Measurements from ENCODE around the gene FALEC. TPM values are rescaled to one million over a fixed set of nuclear protein-coding genes. Genes with fewer than 3 reads are reported as not detected.
"Not testable (repeated sequence)": the region's sequence is repeated elsewhere in the genome, so short reads cannot be mapped to it uniquely, and the experiment has no call there.

The FALEC gene
- total and polyA plus RNA-seq, 11 donors: 0.18 to 0.96 (median 0.49) TPM; not detected in 7

DNA sequence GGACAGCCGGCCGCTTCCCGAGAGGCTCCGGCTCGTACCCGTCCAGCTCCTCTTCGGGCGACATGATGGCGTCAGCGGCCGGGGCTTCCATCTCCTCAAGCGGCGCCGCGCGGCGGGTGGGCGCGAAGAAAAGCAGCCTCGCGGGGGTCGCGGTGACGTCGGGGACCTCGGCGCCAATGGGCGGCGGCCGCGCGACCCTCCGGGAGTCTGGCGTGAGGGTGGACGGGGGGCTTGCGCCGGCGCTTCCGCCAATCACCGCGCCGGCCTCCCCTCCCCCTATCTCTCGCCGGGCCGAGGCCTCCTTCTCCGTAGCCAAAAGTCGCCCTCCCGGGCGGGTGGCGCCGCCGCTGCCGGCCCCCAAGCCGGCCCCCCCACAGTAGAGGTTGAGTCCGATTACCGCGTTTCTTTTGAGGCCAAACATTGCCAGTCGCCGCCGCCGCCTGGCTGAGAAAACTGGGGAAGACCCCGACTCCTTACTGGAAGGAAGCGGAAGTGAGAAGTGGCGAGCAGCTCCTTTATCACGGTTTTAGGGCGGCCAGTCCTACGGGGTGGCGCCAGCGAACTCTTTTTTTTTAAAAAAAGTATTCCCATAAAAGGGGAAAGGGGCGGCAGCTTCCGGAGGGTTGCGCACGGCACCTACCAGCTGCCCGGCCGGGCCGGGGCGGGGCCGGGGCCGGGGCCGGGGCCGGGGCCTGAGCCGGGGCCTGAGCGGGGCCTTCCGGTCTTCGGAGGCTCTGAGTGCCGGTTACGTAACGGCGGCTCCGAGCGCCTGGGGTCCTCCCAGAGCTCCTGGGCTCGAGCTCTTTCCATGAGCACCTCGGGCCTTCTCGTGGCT, 63.8 kb downstream of the FALEC start, which contains the start of gene MCL1:
TSS of gene MCL1 (minus strand) at position 501 of the 835 bp plus-strand sequence. CDS start at position 421, 80 bp downstream.
- TF ChIP-seq, protein P1, sequence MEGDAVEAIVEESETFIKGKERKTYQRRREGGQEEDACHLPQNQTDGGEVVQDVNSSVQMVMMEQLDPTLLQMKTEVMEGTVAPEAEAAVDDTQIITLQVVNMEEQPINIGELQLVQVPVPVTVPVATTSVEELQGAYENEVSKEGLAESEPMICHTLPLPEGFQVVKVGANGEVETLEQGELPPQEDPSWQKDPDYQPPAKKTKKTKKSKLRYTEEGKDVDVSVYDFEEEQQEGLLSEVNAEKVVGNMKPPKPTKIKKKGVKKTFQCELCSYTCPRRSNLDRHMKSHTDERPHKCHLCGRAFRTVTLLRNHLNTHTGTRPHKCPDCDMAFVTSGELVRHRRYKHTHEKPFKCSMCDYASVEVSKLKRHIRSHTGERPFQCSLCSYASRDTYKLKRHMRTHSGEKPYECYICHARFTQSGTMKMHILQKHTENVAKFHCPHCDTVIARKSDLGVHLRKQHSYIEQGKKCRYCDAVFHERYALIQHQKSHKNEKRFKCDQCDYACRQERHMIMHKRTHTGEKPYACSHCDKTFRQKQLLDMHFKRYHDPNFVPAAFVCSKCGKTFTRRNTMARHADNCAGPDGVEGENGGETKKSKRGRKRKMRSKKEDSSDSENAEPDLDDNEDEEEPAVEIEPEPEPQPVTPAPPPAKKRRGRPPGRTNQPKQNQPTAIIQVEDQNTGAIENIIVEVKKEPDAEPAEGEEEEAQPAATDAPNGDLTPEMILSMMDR (IDR thresholded peaks at IDR 0.05): peak in 2 of 12 donors; percentile 11 to 26
- TF ChIP-seq POLR2A (IDR thresholded peaks at IDR 0.05): peak; percentile 63 to 96
- peak; percentile 80 to 94 (median 86) for ATAC-seq
- Histone ChIP-seq H3K9me3 (no peaks in the 10 kb centered on the region), H3K27me3 (no peaks in the 10 kb centered on the region), H3K36me3 (peaks cover 3 to 45% (median 33%) of the 10 kb centered on the region in 9 donors), H3K27ac (peak within 1 kb of the TSS; percentile 99 to 100 (median 100)), H3K4me1 (peaks cover 8 to 39% (median 25%) of the 10 kb centered on the region in 12 donors), H3K4me3 (peak within 1 kb of the TSS; percentile 80 to 99 (median 92))
- peak; percentile 94 to 96 (median 95) for DNase-seq
- WGBS, 4 donors: 0 to 1% (median 0%) methylated on average over 33 to 94 of the region's 94 CpGs
- intact Hi-C loops (cut with DNase I): loop anchor here in 9 of 10 donors (1.0 to 5.0 kb wide), 8 partner anchors 18 to 118 kb away; partner anchors contain the start of genes ENSA (in 1 of the 9) and GOLPH3L (in 1 of the 9)

GRCh38 chr1:150579945-150580642, 64.5 kb downstream of the FALEC start:
- intact Hi-C loops (cut with DNase I): loop anchor here in 9 of 10 donors (1.0 to 5.0 kb wide), 9 partner anchors 19 to 117 kb away; partner anchors contain the start of genes ENSA (in 1 of the 9) and GOLPH3L (in 1 of the 9)
- no peaks in the 10 kb centered on the region for H3K27me3 ChIP-seq
- no peak for TF ChIP-seq POLR2A (IDR thresholded peaks at IDR 0.05)
- TF ChIP-seq, protein P1 (IDR thresholded peaks at IDR 0.05): no peak
- 71 to 72% (median 72%) methylated on average over 15 of the region's 15 CpGs for WGBS, 4 donors
- H3K4me3 ChIP-seq: peak overlapping the region; percentile 18 to 99 (median 92)
- H3K36me3 ChIP-seq: peaks cover 3 to 38% (median 25%) of the 10 kb centered on the region in 9 donors
- ATAC-seq: peak in 3 of 4 donors; percentile 0 to 8 (median 2)
- peaks cover 4 to 31% (median 17%) of the 10 kb centered on the region in 12 donors for H3K4me1 ChIP-seq
- peak overlapping the region; percentile 99 to 100 (median 100) for H3K27ac ChIP-seq
- peak in 1 of 5 donors; percentile 23 for DNase-seq
- H3K9me3 ChIP-seq: no peaks in the 10 kb centered on the region

DNA sequence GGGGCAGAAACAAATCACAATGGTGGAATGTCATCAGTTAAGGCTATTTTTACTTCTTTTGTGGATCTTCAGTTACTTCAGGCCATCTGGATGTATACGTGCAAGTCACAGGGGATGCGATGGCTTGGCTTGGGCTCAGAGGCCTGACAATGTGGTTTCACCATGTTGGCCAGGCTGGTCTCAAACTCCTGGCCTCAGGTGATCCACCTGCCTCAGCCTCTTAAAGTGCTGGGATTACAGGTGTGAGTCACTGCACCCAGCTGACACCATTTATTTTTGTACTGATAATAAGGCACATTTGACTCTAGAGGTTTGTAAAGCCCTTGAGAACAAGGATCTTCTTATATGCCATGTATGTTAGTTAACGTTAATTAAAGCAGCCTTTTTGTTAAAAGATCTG, 65.4 kb downstream of the FALEC start:
- not testable (repeated sequence) for H3K9me3 ChIP-seq, H3K27ac ChIP-seq, ATAC-seq, H3K27me3 ChIP-seq, H3K4me3 ChIP-seq
- WGBS, 4 donors: 89 to 95% (median 92%) methylated on average over 2 to 3 of the region's 3 CpGs
- Histone ChIP-seq H3K36me3 (peaks cover 3 to 29% (median 16%) of the 10 kb centered on the region in 9 donors), H3K4me1 (peaks cover under 1 to 23% (median 9%) of the 10 kb centered on the region in 12 donors)
- peak in 1 of 5 donors; percentile 5 for DNase-seq
- intact Hi-C loops (cut with DNase I): loop anchor here in 1 of 10 donors (2.0 kb wide), 1 partner anchor 24 kb away; no protein-coding TSS in a partner anchor

- ATAC-seq: not testable (repeated sequence)
Measured at GRCh38 chr1:150581437-150581836, 65.9 kb downstream of the FALEC start.

GRCh38 chr1:150581962-150582361, 66.4 kb downstream of the FALEC start:
- peaks cover 0 to 22% (median 8%) of the 10 kb centered on the region in 12 donors for H3K4me1 ChIP-seq
- intact Hi-C loops (cut with DNase I): loop anchor here in 1 of 10 donors (2.0 kb wide), 1 partner anchor 23 kb away; no protein-coding TSS in a partner anchor
- H3K4me3 ChIP-seq, DNase-seq, ATAC-seq, H3K27me3 ChIP-seq, H3K9me3 ChIP-seq: not testable (repeated sequence)
- WGBS, 4 donors: 96 to 98% (median 97%) methylated on average over 14 of the region's 14 CpGs
- H3K36me3 ChIP-seq: peaks cover 2 to 19% (median 6%) of the 10 kb centered on the region in 9 donors
- peak overlapping the region in 1 of 12 donors; percentile 22 for H3K27ac ChIP-seq

More at GRCh38 chr1:150581437-150581836, 65.9 kb downstream of the FALEC start:
- intact Hi-C loops (cut with DNase I): loop anchor here in 1 of 10 donors (2.0 kb wide), 1 partner anchor 23 kb away; no protein-coding TSS in a partner anchor
- H3K27ac ChIP-seq, H3K9me3 ChIP-seq, H3K4me3 ChIP-seq, H3K27me3 ChIP-seq, DNase-seq: not testable (repeated sequence)
- WGBS, 4 donors: 96 to 99% (median 98%) methylated on average over 7 of the region's 7 CpGs
- peaks cover 3 to 24% (median 12%) of the 10 kb centered on the region in 9 donors for H3K36me3 ChIP-seq
- H3K4me1 ChIP-seq: peaks cover 0 to 22% (median 8%) of the 10 kb centered on the region in 12 donors

All from heart left ventricle (tissue), 16 donors.